Upper lobe of left lung (tissue), 6 donors: ENCODE data around the gene BPIFB3. TPM values are rescaled to one million over a fixed set of nuclear protein-coding genes. Genes with fewer than 3 reads are reported as not detected.

Experiments used
- ATAC-seq, 2 donors: fragments of 200-7000 bp; cut with Tn5 transposase; one replicate each; pipeline ENCODE4 v1.9.1; 2022; ENCODE audit warnings: mild to moderate bottlenecking in 2 of 2, moderate library complexity in 2 of 2; ENCODE audit not compliant: low FRiP score in 2 of 2
- DNase-seq, 2 donors: peaks; one replicate each; pipeline ENCODE4 v3.0.0-alpha.2; 2019 to 2020
- H3K27ac ChIP-seq, 4 donors: fragments of 200-600 bp; sonication (generic); one replicate each; pipeline ENCODE4 v1.5.1; 2016 to 2019
- H3K27me3 ChIP-seq, 4 donors: fragments of 200-600 bp; sonication (generic); one replicate each; pipeline ENCODE4 v1.5.1; 2017 to 2019
- H3K36me3 ChIP-seq, 4 donors: fragments of 200-600 bp; sonication (generic); one replicate each; pipeline ENCODE4 v1.5.1; 2016 to 2019
- H3K4me1 ChIP-seq, 4 donors: fragments of 200-600 bp; sonication (generic); one replicate each; pipeline ENCODE4 v1.5.1; 2018 to 2019
- H3K4me3 ChIP-seq, 4 donors: fragments of 200-600 bp; sonication (generic); one replicate each; pipeline ENCODE4 v1.5.1; 2017 to 2019; ENCODE audit warnings: mild to moderate bottlenecking in 2 of 4, moderate library complexity in 1 of 4
- H3K9me3 ChIP-seq, 4 donors: fragments of 200-600 bp; sonication (generic); one replicate each; pipeline ENCODE4 v1.5.1; 2018 to 2019
- CTCF ChIP-seq, 6 experiments: fragments of 450-650 bp in 4 of 6; fragments of 200-600 bp in 2 of 6; sonication (generic) in 2 of 6; IDR thresholded peaks; one replicate each; pipeline ENCODE4 v1.5.1; 2016 to 2019; ENCODE audit warnings: antibody characterized with exemption in 6 of 6
- EP300 ChIP-seq, 4 donors: sonication (generic); formaldehyde crosslinking; IDR thresholded peaks; one replicate each; pipeline ENCODE4 v1.5.1; 2017; ENCODE audit warnings: antibody characterized with exemption in 4 of 4, control low read depth in 2 of 4
- POLR2A ChIP-seq, 4 donors: fragments of 450-650 bp; IDR thresholded peaks; one replicate each; pipeline ENCODE4 v1.5.1; 2016 to 2017; ENCODE audit warnings: antibody characterized with exemption in 4 of 4, mild to moderate bottlenecking in 2 of 4
- POLR2AphosphoS5 ChIP-seq, 2 donors: sonication (generic); formaldehyde crosslinking; IDR thresholded peaks; one replicate each; pipeline ENCODE4 v1.5.1; 2017; ENCODE audit warnings: antibody characterized with exemption in 2 of 2
- WGBS, 2 donors: methylation state at CpG; one replicate each; pipeline ENCODE4 v1.1.5; 2017 to 2018; 5-methylcytosine and 5-hydroxymethylcytosine counted together
- total RNA-seq, 6 donors: library from RNA; depleted of rRNA in 4 of 6; stranded (reverse); fragments of >200 nt in 4 of 6; gene quantifications; one replicate each; pipeline versions ENCODE4 v1.1.0 to v1.2.1, GENCODE V29; 2016 to 2021
- donor health status: DM: no; HTN: no; CAD: no; lungs with moderate emphysema.
- donor health status: DM: no; HTN: yes; CAD: no; lungs with severe emphysema.

BPIFB3 gene
- total RNA-seq, 6 donors from 2014 or later = not detected

GRCh38 chr20:33028875-33029274 is 24.8 kb upstream of the BPIFB3 start:
- Histone ChIP-seq H3K4me1 (no peaks in the 10 kb centered on the region), H3K27me3 (no peaks in the 10 kb centered on the region), H3K36me3 (no peaks in the 10 kb centered on the region), H3K4me3 (no peak overlapping the region), H3K9me3 (no peaks in the 10 kb centered on the region), H3K27ac (no peak overlapping the region)
- 63 to 78% methylated on average over 5 to 7 of the region's 7 CpGs for WGBS, 2 donors
- TF ChIP-seq CTCF (IDR thresholded peaks at IDR 0.05) = no peak
- TF ChIP-seq POLR2A (IDR thresholded peaks at IDR 0.05) = no peak
- no peak for TF ChIP-seq POLR2AphosphoS5 (IDR thresholded peaks at IDR 0.05)
- no peak for TF ChIP-seq EP300 (IDR thresholded peaks at IDR 0.05)
- DNase-seq (no peak), ATAC-seq (no peak)

GRCh38 chr20:33030076-33030475 is 23.6 kb upstream of the BPIFB3 start:
- ATAC-seq = no peak
- WGBS, 2 donors = 76 to 84% methylated on average over 9 of the region's 9 CpGs

GRCh38 chr20:33030569-33030968 is 23.1 kb upstream of the BPIFB3 start:
- no peaks in the 10 kb centered on the region for H3K36me3 ChIP-seq
- no peaks in the 10 kb centered on the region for H3K27me3 ChIP-seq
- no peak for DNase-seq
- ATAC-seq = no peak
- no peak overlapping the region for H3K4me3 ChIP-seq
- WGBS, 2 donors = 85 to 89% methylated on average over 6 of the region's 6 CpGs
- no peaks in the 10 kb centered on the region for H3K9me3 ChIP-seq
- H3K27ac ChIP-seq = no peak overlapping the region
- H3K4me1 ChIP-seq = no peaks in the 10 kb centered on the region
- TF ChIP-seq CTCF (IDR thresholded peaks at IDR 0.05) (no peak), EP300 (IDR thresholded peaks at IDR 0.05) (no peak), POLR2A (IDR thresholded peaks at IDR 0.05) (no peak), POLR2AphosphoS5 (IDR thresholded peaks at IDR 0.05) (no peak)

More at GRCh38 chr20:33030076-33030475, 23.6 kb upstream of the BPIFB3 start:
- Histone ChIP-seq H3K4me3 (no peak overlapping the region), H3K4me1 (no peaks in the 10 kb centered on the region), H3K27ac (no peak overlapping the region), H3K9me3 (no peaks in the 10 kb centered on the region), H3K27me3 (no peaks in the 10 kb centered on the region), H3K36me3 (no peaks in the 10 kb centered on the region)
- no peak for TF ChIP-seq POLR2AphosphoS5 (IDR thresholded peaks at IDR 0.05)
- TF ChIP-seq EP300 (IDR thresholded peaks at IDR 0.05) = no peak
- no peak for TF ChIP-seq POLR2A (IDR thresholded peaks at IDR 0.05)
- TF ChIP-seq CTCF (IDR thresholded peaks at IDR 0.05) = no peak
- no peak for DNase-seq

GRCh38 chr20:33031531-33031930 is 22.2 kb upstream of the BPIFB3 start, which contains the start of gene BPIFB6:
TSS of gene BPIFB6 (plus strand) at chr20:33031648. CDS start at chr20:33031648, 0 bp downstream.
- no peak for TF ChIP-seq POLR2AphosphoS5 (IDR thresholded peaks at IDR 0.05)
- TF ChIP-seq CTCF (IDR thresholded peaks at IDR 0.05) = no peak
- no peak for TF ChIP-seq POLR2A (IDR thresholded peaks at IDR 0.05)
- no peak for TF ChIP-seq EP300 (IDR thresholded peaks at IDR 0.05)
- no peaks in the 10 kb centered on the region for H3K36me3 ChIP-seq
- no peak within 1 kb of the TSS for H3K27ac ChIP-seq
- no peak within 1 kb of the TSS for H3K4me3 ChIP-seq
- WGBS, 2 donors = 79 to 93% methylated on average over 4 to 9 of the region's 10 CpGs
- ATAC-seq = no peak
- no peaks in the 10 kb centered on the region for H3K9me3 ChIP-seq
- H3K27me3 ChIP-seq = no peaks in the 10 kb centered on the region
- no peaks in the 10 kb centered on the region for H3K4me1 ChIP-seq
- no peak for DNase-seq

- TF ChIP-seq EP300 (IDR thresholded peaks at IDR 0.05) (no peak), CTCF (IDR thresholded peaks at IDR 0.05) (no peak), POLR2A (IDR thresholded peaks at IDR 0.05) (no peak), POLR2AphosphoS5 (IDR thresholded peaks at IDR 0.05) (no peak)
- DNase-seq (no peak), ATAC-seq (no peak)
- Histone ChIP-seq H3K27me3 (no peaks in the 10 kb centered on the region), H3K4me3 (no peak overlapping the region), H3K4me1 (no peaks in the 10 kb centered on the region), H3K36me3 (no peaks in the 10 kb centered on the region), H3K27ac (no peak overlapping the region), H3K9me3 (no peaks in the 10 kb centered on the region)
- WGBS, 2 donors = 78 to 83% methylated on average over 6 of the region's 6 CpGs
Measured at GRCh38 chr20:33032555-33032954, 21.1 kb upstream of the BPIFB3 start.
